HG02938 (cell line): Measurements from ENCODE around the gene ANLN.

Experiments used
- ATAC-seq: cut with Tn5 transposase; IDR thresholded peaks from one replicate; pipeline ENCODE4 v1.9.1; 2021; ENCODE audit warnings: mild to moderate bottlenecking, moderate library complexity; ENCODE audit not compliant: unreplicated experiment

The ANLN gene, protein sequence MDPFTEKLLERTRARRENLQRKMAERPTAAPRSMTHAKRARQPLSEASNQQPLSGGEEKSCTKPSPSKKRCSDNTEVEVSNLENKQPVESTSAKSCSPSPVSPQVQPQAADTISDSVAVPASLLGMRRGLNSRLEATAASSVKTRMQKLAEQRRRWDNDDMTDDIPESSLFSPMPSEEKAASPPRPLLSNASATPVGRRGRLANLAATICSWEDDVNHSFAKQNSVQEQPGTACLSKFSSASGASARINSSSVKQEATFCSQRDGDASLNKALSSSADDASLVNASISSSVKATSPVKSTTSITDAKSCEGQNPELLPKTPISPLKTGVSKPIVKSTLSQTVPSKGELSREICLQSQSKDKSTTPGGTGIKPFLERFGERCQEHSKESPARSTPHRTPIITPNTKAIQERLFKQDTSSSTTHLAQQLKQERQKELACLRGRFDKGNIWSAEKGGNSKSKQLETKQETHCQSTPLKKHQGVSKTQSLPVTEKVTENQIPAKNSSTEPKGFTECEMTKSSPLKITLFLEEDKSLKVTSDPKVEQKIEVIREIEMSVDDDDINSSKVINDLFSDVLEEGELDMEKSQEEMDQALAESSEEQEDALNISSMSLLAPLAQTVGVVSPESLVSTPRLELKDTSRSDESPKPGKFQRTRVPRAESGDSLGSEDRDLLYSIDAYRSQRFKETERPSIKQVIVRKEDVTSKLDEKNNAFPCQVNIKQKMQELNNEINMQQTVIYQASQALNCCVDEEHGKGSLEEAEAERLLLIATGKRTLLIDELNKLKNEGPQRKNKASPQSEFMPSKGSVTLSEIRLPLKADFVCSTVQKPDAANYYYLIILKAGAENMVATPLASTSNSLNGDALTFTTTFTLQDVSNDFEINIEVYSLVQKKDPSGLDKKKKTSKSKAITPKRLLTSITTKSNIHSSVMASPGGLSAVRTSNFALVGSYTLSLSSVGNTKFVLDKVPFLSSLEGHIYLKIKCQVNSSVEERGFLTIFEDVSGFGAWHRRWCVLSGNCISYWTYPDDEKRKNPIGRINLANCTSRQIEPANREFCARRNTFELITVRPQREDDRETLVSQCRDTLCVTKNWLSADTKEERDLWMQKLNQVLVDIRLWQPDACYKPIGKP

GRCh38 chr7:36389371-36390198, at the start of gene ANLN:
TSS of gene ANLN (plus strand) at chr7:36389862. CDS start at chr7:36390027, 165 bp downstream.
- peak; percentile 63 for ATAC-seq

DNA sequence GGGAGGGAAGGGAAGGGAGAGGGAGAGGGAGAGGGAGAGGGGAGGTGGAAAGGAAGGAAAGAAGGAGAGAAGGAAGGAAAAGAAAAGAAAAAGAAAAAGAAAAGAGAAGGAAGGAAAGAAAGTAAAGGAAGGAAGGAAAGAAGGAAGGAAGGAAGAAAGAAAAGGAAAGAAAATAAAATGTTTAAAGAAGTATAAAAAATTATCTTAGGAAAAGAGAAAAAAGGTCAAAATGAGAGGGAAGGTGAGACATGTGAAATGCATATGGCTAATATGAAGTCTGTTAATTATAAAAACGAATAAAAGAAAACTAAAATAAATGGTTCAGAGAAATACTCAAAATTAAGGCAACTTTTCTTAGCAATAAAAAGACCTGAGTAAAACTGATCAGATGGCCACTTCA, 46.1 kb upstream of the ANLN start:
- ATAC-seq, result no peak

- no peak for ATAC-seq
Observed at GRCh38 chr7:36344622-36345021, 45.0 kb upstream of the ANLN start.

- no peak for ATAC-seq
Observed at GRCh38 chr7:36346260-36346831, 43.3 kb upstream of the ANLN start.

DNA sequence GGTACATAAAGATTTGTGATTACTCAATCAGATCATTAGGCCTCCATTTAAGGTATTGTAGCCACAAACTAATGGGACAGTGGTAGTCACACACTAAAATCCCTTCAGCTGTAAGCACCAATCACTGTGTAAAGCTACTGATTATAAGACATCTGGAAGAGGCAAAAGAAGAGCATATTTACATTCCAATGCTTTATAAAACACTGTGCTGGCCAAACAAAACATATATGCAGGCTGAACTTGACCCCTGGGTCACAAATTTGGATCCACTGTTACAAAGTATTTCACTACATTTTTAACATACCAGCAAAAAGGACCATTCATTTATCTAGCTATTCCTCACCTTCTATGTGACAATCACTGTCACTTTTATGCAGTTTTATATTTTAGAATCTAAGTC, 41.4 kb upstream of the ANLN start:
- no peak for ATAC-seq

- ATAC-seq, result no peak
Observed at GRCh38 chr7:36348771-36349170, 40.9 kb upstream of the ANLN start.

- ATAC-seq, result no peak
Observed at GRCh38 chr7:36349626-36350025, 40.0 kb upstream of the ANLN start.

DNA sequence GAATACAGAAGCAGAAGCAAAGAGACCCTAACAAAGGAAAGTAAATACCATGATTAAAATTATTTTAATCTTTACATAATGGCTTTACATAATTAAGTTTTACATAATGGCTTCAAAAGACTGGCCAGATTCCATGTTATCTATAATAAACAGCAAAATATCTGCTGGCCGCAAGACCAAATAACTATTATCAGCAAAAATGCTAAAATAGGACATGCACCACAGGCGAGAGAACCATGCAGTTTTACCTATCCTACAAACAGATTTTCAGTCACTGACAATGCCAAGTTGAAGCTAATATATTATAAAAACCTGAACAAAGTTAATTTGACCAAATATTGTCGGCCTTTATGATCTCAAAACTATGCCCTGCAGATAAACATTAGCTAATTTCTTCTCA, 34.2 kb upstream of the ANLN start:
- no peak for ATAC-seq

DNA sequence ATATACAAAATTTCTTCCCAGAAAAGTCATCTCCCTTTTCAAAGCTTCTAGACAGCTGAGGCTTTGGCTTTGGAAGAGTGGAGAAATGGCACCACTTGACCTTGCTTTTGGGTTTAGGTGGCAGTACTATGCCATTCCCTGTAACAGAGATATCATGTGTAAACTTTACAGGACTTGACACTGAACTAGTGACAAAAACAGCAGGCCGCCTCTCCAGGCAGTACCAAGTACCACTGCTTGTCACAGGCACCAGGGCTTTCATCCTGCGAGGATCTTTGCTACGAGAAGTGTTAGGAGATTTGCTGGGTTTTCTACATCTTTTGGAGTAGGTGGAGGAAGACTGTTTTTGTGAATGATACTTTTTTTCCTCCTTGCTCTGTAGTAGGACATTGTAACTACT, 32.6 kb upstream of the ANLN start:
- no peak for ATAC-seq

- ATAC-seq, result no peak
Observed at GRCh38 chr7:36358589-36358988, 31.1 kb upstream of the ANLN start.

GRCh38 chr7:36360244-36360643, 29.4 kb upstream of the ANLN start:
- no peak for ATAC-seq

GRCh38 chr7:36361227-36361626, 28.4 kb upstream of the ANLN start:
- no peak for ATAC-seq

DNA sequence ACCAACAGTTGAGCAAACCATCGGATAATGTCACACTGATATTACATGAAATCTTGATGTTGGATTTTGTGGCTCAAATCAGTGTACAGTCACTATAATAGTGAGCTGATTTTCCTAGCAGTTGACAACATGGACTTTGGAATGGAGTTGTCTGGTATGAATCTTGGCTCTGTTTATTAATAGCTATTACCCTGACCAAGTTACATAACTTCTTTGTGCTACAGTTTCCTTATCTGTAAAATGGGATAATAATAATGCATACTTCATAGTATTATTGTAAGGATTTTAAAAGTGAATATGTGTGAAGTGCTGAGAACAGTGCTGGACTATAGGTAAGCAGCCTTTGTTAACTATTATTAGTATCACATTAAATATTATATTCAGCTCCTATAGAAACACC, 26.1 kb upstream of the ANLN start:
- no peak for ATAC-seq

- no peak for ATAC-seq
Observed at GRCh38 chr7:36366005-36366717, 23.5 kb upstream of the ANLN start.

GRCh38 chr7:36366718-36367560, 22.7 kb upstream of the ANLN start:
- peak; percentile 97 for ATAC-seq

DNA sequence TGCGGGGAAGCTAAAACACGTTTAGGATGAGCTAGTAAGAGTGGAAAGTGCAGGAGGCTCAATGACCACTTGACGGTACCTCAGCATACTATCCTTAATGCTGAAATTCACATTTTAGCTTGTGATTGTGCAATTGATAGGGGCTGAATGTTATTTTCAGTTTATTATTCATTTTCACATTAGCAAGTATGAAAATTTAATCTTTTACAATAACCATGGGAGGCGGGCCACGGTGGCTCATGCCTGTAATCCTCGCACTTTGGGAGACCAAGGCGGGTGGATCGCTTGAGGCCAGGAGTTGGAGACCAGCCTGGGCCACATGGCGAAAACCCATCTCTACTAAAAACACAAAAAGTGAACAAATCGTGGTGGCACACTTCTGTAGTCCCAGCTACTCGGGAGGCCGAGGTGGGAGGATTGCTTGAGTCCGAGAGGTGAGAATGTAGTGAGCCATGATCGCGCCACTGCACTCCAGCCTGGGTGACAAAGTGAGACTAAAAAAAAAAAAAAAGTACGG, 22.0 kb upstream of the ANLN start:
- no peak for ATAC-seq

GRCh38 chr7:36368496-36368895, 21.2 kb upstream of the ANLN start:
- no peak for ATAC-seq

- no peak for ATAC-seq
Observed at GRCh38 chr7:36369171-36369570, 20.5 kb upstream of the ANLN start.

DNA sequence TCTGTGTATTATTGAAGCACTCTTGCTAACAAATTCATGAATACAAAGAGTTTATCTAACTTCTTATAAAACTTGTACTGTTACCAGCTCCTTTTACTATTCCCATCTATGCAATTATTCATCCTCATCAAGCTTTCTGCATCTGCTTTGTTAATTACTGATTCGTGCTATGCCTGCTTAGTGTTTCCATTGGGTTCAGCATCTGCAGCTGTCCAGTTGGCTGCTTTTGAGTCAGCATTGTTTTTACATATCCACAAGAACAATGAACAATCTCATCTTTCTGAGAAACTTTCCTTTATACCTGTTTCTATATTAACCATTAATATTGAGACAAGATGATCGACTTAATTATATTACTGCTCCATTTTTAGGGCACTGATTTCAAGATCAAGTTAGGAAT, 19.6 kb upstream of the ANLN start:
- ATAC-seq, result no peak
